Activated naive CD8-positive, alpha-beta T cell (primary cell): Measurements from ENCODE around the gene SMARCC1.
A peak's percentile ranks its signal among the peaks of the same experiment; 100 is the strongest.
"Not testable (repeated sequence)": the region's sequence is repeated elsewhere in the genome, so short reads cannot be mapped to it uniquely, and the experiment has no call there.

ENCODE experiments used
- H3K27ac Mint-ChIP-seq: one replicate; pipeline ENCODE4 v1.8.0; 2021; ENCODE audit warnings: mixed read lengths
- H3K27me3 Mint-ChIP-seq: one replicate; pipeline ENCODE4 v1.8.0; 2021; ENCODE audit warnings: mixed read lengths
- H3K36me3 Mint-ChIP-seq: one replicate; pipeline ENCODE4 v1.8.0; 2021; ENCODE audit warnings: mixed read lengths
- H3K4me1 Mint-ChIP-seq: one replicate; pipeline ENCODE4 v1.8.0; 2021; ENCODE audit warnings: low read depth, mixed read lengths
- H3K4me3 Mint-ChIP-seq: one replicate; pipeline ENCODE4 v1.8.0; 2021; ENCODE audit warnings: mild to moderate bottlenecking, mixed read lengths
- H3K9me3 Mint-ChIP-seq: one replicate; pipeline ENCODE4 v1.8.0; 2021; ENCODE audit warnings: low read depth, mixed read lengths

Gene SMARCC1

DNA sequence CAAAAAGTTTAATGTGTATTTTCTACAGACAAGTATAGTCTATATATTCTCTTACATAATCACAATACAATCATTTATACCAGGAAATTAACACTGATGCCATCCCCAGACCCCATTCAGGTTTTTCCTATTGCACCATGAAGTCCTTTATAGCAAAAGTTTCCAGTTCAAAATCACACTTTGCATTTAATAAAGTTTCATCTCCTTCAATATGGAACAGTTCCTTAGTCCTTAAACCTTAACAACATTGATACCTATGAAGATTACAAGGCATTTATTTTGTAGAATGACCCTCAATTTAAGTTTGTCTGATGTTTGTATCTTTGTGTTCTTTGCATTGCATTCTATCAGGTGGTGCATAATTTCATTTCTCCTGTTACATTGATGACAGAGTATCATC, 2.0 kb upstream of the SMARCC1 start:
- Mint-ChIP-seq H3K27me3 (no peaks in the 10 kb centered on the region), H3K27ac (no peak overlapping the region), H3K36me3 (no peaks in the 10 kb centered on the region), H3K4me1 (peaks cover 21% of the 10 kb centered on the region), H3K4me3 (no peak overlapping the region), H3K9me3 (no peaks in the 10 kb centered on the region)

DNA sequence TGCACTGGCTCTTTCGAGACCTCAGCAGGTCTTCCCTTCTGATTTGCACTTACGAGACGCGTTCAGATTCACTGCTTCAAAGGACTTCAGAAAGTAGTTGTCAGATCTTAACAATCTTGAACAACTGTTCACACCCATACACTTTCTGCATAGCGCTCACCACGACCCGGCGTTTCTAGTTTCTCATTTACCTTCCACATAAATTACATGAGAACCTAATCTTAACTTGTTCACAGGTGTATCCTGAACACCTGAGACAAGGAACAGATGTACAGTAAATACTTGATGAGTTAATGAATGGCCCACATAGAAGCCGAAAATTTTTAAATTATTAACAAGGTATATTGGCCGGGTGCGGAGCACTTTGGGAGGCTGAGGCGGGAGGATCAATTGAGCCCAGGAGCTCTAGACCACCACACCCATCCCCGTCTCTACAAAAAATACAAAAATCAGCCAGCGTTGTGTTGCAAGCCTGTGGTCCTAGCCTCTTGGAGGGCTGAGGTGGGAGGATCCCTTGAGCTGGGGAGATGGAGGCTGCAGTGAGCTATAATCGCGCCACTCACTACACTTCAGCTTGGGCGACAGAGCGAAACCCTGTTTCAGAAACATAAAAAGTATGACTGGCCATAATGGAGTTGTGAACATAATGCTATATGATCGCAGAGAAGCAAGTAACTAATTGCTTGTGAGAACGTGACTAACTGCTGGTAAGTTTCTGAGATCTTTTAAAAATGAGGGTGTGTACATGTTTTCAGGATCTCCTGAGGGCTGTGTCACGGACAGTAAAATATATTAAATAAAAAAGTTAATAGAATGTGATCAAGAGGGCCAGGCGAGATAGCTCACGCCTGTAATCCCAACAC, 984 bp upstream of the SMARCC1 start:
- H3K4me3 Mint-ChIP-seq, result peak overlapping the region; percentile 94
- H3K4me1 Mint-ChIP-seq, result peaks cover 21% of the 10 kb centered on the region
- H3K36me3 Mint-ChIP-seq, result no peaks in the 10 kb centered on the region

DNA sequence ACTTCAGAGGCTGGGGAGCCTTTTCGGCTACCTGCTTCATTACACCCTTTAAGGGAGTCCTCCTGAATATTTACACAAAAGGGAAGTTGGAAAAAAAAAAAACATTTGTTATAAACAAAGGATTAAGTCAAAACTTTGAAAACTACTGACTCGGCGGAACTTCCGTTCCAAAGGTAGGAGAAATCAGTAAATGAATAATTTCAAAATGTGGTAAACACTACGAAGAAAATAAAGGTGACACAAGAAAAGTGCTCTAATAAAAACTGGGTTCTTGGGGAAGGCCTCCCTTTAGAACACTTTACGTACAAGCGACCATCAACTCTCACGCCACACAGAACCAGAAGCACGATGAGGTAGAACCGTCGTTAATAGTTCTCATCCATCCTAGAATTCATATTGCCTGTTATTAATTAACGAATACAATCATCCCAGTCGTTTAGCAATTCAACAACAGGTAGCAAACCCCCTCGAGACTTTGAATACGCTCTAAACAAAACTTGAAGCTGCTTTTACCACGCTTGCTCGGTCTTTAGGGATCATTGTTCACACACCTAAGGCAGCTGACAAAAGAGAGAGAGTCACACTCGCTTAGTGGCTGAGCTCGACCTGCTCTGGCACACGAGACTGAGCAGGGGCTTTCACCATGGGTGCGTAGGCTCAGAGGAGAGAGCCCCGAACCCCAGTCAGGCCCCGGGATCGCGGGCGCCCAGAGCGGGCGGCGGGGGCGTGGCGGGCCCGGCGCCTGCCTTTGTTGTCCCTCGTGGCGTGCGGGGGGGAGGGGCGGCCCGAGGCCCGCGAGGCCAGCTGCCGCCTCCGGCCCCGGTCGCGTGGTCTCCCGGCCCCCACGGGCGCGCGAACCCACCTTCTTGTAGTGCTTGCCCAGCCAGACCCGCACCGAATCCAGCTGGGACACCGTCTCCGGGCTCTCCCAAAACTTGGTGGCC, 680 bp downstream of the SMARCC1 start:
- Mint-ChIP-seq H3K36me3 (no peaks in the 10 kb centered on the region), H3K9me3 (no peaks in the 10 kb centered on the region), H3K4me3 (peak overlapping the region; percentile 97), H3K27me3 (no peaks in the 10 kb centered on the region), H3K4me1 (peaks cover 26% of the 10 kb centered on the region), H3K27ac (peak overlapping the region; percentile 97)

More for the DNA sequence above, 984 bp upstream of the SMARCC1 start:
- H3K27me3 Mint-ChIP-seq, result no peaks in the 10 kb centered on the region
- H3K9me3 Mint-ChIP-seq, result no peaks in the 10 kb centered on the region
- H3K27ac Mint-ChIP-seq, result peak overlapping the region; percentile 96

DNA sequence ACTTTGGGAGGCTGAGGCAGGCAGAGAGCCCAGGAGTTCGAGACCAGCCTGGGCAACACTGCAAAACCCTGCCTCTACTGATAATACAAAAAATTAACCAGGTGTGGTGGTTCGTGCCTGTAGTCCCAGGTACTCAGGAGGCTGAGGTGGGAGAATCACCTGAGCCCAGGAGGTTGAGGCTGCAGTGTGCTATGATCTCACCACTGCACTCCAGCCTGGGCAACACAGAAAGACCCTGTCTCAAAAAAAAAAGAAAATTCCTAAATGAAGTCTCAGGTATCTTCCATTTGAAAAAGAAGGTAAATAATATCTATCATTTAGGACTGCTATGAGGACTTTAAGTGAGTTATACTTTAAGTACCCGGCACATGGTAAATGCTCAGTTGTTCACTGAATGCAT, 2.9 kb downstream of the SMARCC1 start:
- H3K27ac Mint-ChIP-seq, result no peak overlapping the region
- H3K27me3 Mint-ChIP-seq, result no peaks in the 10 kb centered on the region
- peaks cover 34% of the 10 kb centered on the region for H3K4me1 Mint-ChIP-seq
- no peaks in the 10 kb centered on the region for H3K9me3 Mint-ChIP-seq
- H3K36me3 Mint-ChIP-seq, result no peaks in the 10 kb centered on the region
- H3K4me3 Mint-ChIP-seq, result no peak overlapping the region

DNA sequence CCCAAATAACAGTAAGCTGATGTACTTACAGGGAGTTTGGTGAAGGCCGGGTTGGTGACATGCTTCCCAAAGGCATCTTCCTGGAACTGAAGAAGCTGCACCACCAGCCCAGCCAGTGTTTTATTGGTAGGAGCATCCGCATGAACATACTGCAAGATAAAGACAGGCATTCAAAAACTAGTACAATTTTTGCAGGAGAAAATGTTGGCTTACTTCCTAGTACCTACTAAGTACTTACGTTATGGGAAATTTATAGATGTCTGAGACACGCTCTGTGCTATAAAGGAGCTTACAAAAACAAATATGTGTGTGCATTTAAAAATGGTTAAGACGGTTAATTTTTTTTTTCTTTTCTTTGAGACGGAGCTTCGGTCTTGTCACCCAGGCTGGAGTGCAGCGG, 8.9 kb downstream of the SMARCC1 start:
- peaks cover 2% of the 10 kb centered on the region for H3K36me3 Mint-ChIP-seq
- H3K4me3 Mint-ChIP-seq, result no peak overlapping the region
- H3K27me3 Mint-ChIP-seq, result no peaks in the 10 kb centered on the region
- no peaks in the 10 kb centered on the region for H3K9me3 Mint-ChIP-seq
- H3K27ac Mint-ChIP-seq, result no peak overlapping the region
- H3K4me1 Mint-ChIP-seq, result peaks cover 21% of the 10 kb centered on the region

DNA sequence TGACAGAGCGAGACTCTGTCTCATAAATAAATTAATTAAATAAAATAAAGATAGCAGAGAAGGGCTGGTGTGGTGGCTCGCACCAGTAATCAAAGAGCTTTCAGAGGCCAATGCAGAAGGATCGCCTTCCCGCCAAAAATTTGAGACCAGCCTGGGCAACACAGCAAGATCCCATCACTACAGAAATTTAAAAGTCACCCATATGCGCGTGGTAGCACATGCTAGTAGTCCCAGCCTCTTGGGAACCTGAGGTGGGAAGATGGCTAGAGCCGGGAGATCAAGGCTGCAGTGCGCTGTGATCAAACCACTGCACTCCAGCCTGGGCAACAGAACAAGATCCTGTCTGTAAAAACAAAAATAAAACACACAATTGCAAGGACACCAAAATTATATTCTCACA, 9.6 kb downstream of the SMARCC1 start:
- H3K4me3 Mint-ChIP-seq, result no peak overlapping the region
- no peaks in the 10 kb centered on the region for H3K9me3 Mint-ChIP-seq
- H3K4me1 Mint-ChIP-seq, result peaks cover 21% of the 10 kb centered on the region
- H3K36me3 Mint-ChIP-seq, result peaks cover 2% of the 10 kb centered on the region
- no peaks in the 10 kb centered on the region for H3K27me3 Mint-ChIP-seq
- H3K27ac Mint-ChIP-seq, result no peak overlapping the region

DNA sequence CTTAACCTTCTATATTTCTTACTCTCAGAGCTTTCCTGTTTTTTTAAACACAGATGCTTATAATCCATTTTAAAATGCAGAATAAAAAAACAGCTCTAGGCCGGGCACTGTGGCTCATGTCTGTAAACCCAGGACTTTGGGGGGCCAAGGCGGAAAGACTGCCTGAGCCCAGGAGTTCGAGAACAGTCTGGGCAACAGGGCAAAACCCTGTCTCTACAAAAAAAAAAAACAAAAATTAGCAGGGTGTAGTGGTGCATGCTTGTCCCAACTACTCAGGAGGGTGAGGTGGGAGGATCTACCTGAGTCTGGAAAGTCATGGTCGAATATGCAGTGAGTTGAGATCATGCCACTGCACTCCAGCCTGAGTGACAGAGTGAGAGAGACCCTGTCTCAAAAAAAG, 15.5 kb downstream of the SMARCC1 start:
- no peaks in the 10 kb centered on the region for H3K9me3 Mint-ChIP-seq
- H3K27ac Mint-ChIP-seq, result no peak overlapping the region
- no peaks in the 10 kb centered on the region for H3K27me3 Mint-ChIP-seq
- no peaks in the 10 kb centered on the region for H3K36me3 Mint-ChIP-seq
- peaks cover 11% of the 10 kb centered on the region for H3K4me1 Mint-ChIP-seq
- H3K4me3 Mint-ChIP-seq, result no peak overlapping the region

DNA sequence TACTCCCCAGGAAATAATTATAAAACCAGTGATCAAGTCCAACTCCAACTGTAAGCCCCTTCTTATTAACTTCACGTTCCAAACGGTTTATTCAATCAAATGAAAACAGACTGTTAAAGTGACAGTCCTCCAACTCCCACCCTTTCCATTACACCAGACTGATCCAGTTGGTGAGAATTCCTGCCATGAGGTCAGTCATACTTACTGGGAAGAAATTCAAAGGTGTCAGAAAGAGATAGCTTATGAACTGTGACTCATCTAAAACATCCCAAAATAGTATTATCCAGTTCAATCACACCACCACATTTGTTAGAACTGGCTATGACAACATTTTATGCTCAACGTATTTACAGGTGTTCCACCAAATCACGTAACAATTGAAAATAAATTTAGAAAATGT, 19.5 kb downstream of the SMARCC1 start:
- Mint-ChIP-seq H3K27ac (peak overlapping the region; percentile 37), H3K9me3 (no peaks in the 10 kb centered on the region), H3K27me3 (no peaks in the 10 kb centered on the region), H3K36me3 (no peaks in the 10 kb centered on the region), H3K4me1 (peaks cover 8% of the 10 kb centered on the region), H3K4me3 (no peak overlapping the region)

DNA sequence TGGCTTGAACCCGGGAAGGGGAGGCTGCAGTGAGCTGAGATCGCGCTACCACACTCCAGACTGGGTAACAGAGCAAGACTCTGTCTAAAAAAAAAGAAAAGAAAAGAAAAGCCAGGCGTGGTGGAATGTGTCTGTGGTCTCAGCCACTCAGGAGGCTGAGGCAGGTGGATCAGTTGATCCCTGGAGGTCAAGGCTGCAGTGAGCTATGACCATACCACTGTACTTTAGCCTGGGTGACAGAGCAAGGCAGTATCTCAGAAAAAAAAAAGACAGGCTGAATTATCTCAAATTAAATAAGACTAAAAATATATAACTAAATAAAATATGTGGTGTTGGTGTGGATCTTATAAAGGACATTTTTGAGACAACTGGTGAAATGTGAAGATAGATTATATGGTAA, 20.6 kb downstream of the SMARCC1 start:
- peak overlapping the region; percentile 23 for H3K27ac Mint-ChIP-seq
- peaks cover 2% of the 10 kb centered on the region for H3K36me3 Mint-ChIP-seq
- H3K4me3 Mint-ChIP-seq, result no peak overlapping the region
- H3K4me1 Mint-ChIP-seq, result peaks cover 6% of the 10 kb centered on the region
- H3K9me3 Mint-ChIP-seq, result no peaks in the 10 kb centered on the region
- H3K27me3 Mint-ChIP-seq, result no peaks in the 10 kb centered on the region

DNA sequence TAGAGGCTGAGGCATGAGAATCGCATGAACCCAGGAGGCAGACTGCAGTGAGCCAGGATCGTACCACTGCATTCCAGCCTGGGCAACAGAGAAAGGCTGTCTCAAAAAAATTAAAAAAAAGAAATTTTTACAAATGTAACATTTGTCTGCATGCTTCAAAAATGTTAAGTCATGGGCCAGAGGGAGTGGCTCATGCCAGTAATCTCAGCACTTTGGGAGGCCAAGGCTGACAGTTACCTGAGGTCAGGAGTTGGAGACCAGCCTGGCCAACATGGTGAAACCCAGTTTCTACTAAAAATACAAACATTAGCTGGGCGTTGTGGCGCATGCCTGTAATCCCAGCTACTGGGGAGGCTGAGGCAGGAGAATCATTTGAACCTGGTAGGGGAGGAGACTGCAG, 21.5 kb downstream of the SMARCC1 start:
- not testable (repeated sequence) for H3K4me3 Mint-ChIP-seq, H3K36me3 Mint-ChIP-seq, H3K27me3 Mint-ChIP-seq, H3K4me1 Mint-ChIP-seq, H3K9me3 Mint-ChIP-seq
- H3K27ac Mint-ChIP-seq, result peak overlapping the region; percentile 22

DNA sequence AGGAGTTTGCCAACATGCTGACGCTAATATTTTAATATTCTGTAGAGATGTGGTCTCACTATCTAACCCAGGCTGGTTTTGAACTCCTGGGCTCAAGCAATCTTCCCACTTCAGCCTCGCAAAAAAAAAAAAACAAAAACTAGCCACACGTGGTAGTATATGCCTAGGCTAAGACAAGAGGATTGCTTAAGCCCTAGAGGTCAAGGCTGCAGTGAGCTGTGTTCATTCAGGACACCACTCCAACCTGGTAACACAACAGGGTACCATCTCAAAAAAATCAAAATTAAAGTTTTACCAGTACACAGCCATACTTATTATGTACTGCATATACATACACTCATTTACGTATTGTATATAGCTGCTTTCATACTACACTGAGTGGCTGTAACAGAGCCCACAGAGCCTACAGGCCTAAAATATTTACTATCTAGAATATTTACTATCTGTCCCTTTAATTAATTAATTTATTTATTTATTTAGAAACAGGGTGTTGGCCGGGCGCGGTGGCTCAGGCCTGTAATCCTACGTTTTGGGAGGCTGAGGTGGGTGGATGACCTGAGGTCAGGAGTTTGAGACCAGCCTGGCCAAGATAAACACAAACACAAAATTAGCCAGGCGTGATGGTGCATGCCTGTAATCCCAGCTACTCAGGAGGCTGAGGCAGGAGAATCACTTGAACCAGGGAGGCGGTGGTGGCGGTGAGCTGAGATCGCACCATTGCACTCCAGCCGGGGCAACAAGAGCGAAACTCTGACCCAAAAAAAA, 23.2 kb downstream of the SMARCC1 start:
- Mint-ChIP-seq H3K4me3 (no peak overlapping the region), H3K27me3 (no peaks in the 10 kb centered on the region), H3K36me3 (peaks cover 2% of the 10 kb centered on the region), H3K4me1 (peaks cover 6% of the 10 kb centered on the region), H3K9me3 (no peaks in the 10 kb centered on the region), H3K27ac (no peak overlapping the region)

DNA sequence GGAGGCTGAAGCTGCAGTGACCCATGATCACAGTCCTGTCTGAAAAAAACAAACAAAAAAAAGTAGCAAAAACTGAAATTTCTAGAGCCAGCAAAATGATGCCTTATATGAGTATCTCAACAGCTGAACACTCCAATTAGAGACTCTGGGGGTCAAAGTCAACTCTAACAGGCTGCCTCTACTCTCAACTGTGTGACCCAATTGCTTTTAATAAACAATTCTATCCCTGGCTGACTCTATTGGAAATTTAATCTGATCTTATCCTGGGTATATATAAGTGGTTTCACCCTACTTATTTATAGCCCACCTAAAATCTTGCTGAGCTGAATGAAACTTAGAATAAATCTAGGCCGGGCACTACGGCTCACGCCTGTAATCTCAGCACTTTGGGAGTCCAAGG, 29.0 kb downstream of the SMARCC1 start:
- no peaks in the 10 kb centered on the region for H3K27me3 Mint-ChIP-seq
- peaks cover 4% of the 10 kb centered on the region for H3K4me1 Mint-ChIP-seq
- H3K4me3 Mint-ChIP-seq, result no peak overlapping the region
- H3K9me3 Mint-ChIP-seq, result no peaks in the 10 kb centered on the region
- H3K27ac Mint-ChIP-seq, result no peak overlapping the region
- peaks cover 7% of the 10 kb centered on the region for H3K36me3 Mint-ChIP-seq

DNA sequence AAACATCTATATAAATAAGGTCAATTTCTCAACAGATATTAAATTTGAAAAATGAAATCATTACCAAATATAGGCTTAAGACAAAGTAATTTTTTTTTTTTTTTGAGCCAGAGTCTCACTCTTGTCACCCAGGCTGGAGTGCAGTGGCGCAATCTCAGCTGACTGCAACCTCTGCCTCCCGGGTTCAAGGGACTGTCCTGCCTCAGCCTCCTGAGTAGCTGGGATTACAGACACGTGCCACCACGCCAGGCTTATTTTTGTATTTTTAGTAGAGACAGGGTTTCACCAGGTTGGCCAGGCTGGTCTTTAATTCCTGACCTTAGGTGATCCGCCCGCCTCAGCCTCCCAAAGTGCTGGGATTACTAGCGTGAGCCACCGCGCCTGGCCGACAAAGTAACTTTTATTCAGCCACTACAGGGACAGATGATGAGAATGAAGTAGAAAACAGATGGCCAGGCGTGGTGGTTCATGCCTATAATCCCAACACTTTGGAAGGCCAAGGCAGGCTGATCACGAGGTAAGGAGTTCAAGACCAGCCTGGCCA, 30.8 kb downstream of the SMARCC1 start:
- H3K4me1 Mint-ChIP-seq, H3K36me3 Mint-ChIP-seq, H3K27me3 Mint-ChIP-seq, H3K9me3 Mint-ChIP-seq, H3K4me3 Mint-ChIP-seq, H3K27ac Mint-ChIP-seq: not testable (repeated sequence)

DNA sequence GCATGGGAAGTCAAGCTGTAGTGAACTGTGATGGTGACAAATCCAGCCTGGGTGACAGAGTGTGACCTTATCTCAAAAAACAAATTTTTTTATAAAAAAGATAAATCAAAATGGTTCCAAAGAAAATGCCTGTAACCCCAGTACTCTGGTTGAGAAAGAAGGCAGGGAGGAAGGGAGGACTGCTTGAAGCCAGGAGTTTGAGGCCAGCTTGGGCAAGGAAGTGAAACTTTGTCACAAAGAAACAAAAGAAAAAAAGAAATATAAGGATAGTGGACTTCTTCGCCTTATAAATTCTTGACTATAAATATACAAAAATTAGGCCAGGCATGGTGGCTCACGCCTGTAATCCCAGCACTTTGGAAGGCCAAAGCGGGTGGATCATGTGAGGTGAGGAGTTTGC, 34.1 kb downstream of the SMARCC1 start:
- no peaks in the 10 kb centered on the region for H3K9me3 Mint-ChIP-seq
- peaks cover 10% of the 10 kb centered on the region for H3K4me1 Mint-ChIP-seq
- H3K27me3 Mint-ChIP-seq, result no peaks in the 10 kb centered on the region
- H3K4me3 Mint-ChIP-seq, result no peak overlapping the region
- H3K27ac Mint-ChIP-seq, result no peak overlapping the region
- H3K36me3 Mint-ChIP-seq, result peaks cover 5% of the 10 kb centered on the region
